ENCODE measurements around the gene C12orf43. TPM values are rescaled to one million over a fixed set of nuclear protein-coding genes. Genes with fewer than 3 reads are reported as not detected.

C12orf43 gene
- total RNA-seq, 1 donor from 2014 or later, result 12.3 TPM

GRCh38 chr12:120996133-120996746 lies 20.0 kb downstream of the C12orf43 start:
- Histone ChIP-seq H3K9me3 (no peaks in the 10 kb centered on the region), H3K27me3 (ENCODE audit: low read depth) (peaks cover 4% of the 10 kb centered on the region), H3K4me1 (no peaks in the 10 kb centered on the region), H3K36me3 (no peaks in the 10 kb centered on the region), H3K4me3 (no peak overlapping the region), H3K27ac (no peak overlapping the region)
- no peak for ATAC-seq
- peak; percentile 34 for DNase-seq
- intact Hi-C loops (cut with DNase I), result no loop called here
- TF ChIP-seq CTCF (IDR thresholded peaks at IDR 0.05), result no peak

GRCh38 chr12:120994589-120995337 lies 21.5 kb downstream of the C12orf43 start:
- peaks cover 4% of the 10 kb centered on the region for H3K27me3 ChIP-seq (ENCODE audit: low read depth)
- no peaks in the 10 kb centered on the region for H3K9me3 ChIP-seq
- no peak overlapping the region for H3K27ac ChIP-seq
- no peak overlapping the region for H3K4me3 ChIP-seq
- no peaks in the 10 kb centered on the region for H3K36me3 ChIP-seq
- no peak for DNase-seq
- ATAC-seq, result no peak
- H3K4me1 ChIP-seq, result no peaks in the 10 kb centered on the region
- TF ChIP-seq CTCF (IDR thresholded peaks at IDR 0.05), result no peak
- intact Hi-C loops (cut with DNase I), result no loop called here

GRCh38 chr12:120994059-120994458 lies 22.2 kb downstream of the C12orf43 start:
- no peak for TF ChIP-seq CTCF (IDR thresholded peaks at IDR 0.05)
- DNase-seq (peak; percentile 25), ATAC-seq (no peak)
- intact Hi-C loops (cut with DNase I), result no loop called here
- H3K9me3 ChIP-seq, result no peaks in the 10 kb centered on the region
- H3K27me3 ChIP-seq (ENCODE audit: low read depth), result peaks cover 4% of the 10 kb centered on the region
- no peaks in the 10 kb centered on the region for H3K36me3 ChIP-seq
- no peak overlapping the region for H3K4me3 ChIP-seq
- no peaks in the 10 kb centered on the region for H3K4me1 ChIP-seq
- H3K27ac ChIP-seq, result no peak overlapping the region

- Histone ChIP-seq H3K4me3 (no peak overlapping the region), H3K36me3 (no peaks in the 10 kb centered on the region), H3K27ac (no peak overlapping the region), H3K9me3 (no peaks in the 10 kb centered on the region), H3K4me1 (no peaks in the 10 kb centered on the region), H3K27me3 (ENCODE audit: low read depth) (peaks cover 4% of the 10 kb centered on the region)
- TF ChIP-seq CTCF (IDR thresholded peaks at IDR 0.05), result no peak
- ATAC-seq (no peak), DNase-seq (peak; percentile 12)
- intact Hi-C loops (cut with DNase I), result no loop called here
Observed at GRCh38 chr12:120993496-120993895, 22.8 kb downstream of the C12orf43 start.

- intact Hi-C loops (cut with DNase I), result no loop called here
- H3K4me1 ChIP-seq, result no peaks in the 10 kb centered on the region
Observed at GRCh38 chr12:120992989-120993388, 23.3 kb downstream of the C12orf43 start.

More at GRCh38 chr12:120992989-120993388, 23.3 kb downstream of the C12orf43 start:
- no peak overlapping the region for H3K4me3 ChIP-seq
- H3K9me3 ChIP-seq, result no peaks in the 10 kb centered on the region
- no peak overlapping the region for H3K27ac ChIP-seq
- H3K36me3 ChIP-seq, result no peaks in the 10 kb centered on the region
- ATAC-seq (no peak), DNase-seq (no peak)
- no peak for TF ChIP-seq CTCF (IDR thresholded peaks at IDR 0.05)
- peaks cover 4% of the 10 kb centered on the region for H3K27me3 ChIP-seq (ENCODE audit: low read depth)

Measured in lower lobe of right lung (tissue), 2 donors.